OCI-LY3 (cell line): ENCODE results near the gene CLSTN2.

Source experiments
- H2AFZ ChIP-seq: fragments of 200-600, 300-600 bp; shearing (Covaris generic); 2 replicates; pipeline ENCODE4 v1.6.0; 2014; ENCODE audit warnings: antibody characterized with exemption, low read depth, low read length
- H3K27ac ChIP-seq: fragments of 200-600, 300-600 bp; sonication (generic); 2 replicates; pipeline ENCODE4 v1.5.1; 2014; ENCODE audit warnings: mild to moderate bottlenecking, low read length, moderate library complexity, mixed read lengths
- H3K27me3 ChIP-seq: fragments of 200-600, 300-600 bp; sonication (generic); 2 replicates; pipeline ENCODE4 v1.6.1; 2014; ENCODE audit warnings: low read depth, low read length, mixed read lengths
- H3K36me3 ChIP-seq: fragments of 200-600, 300-600 bp; sonication (generic); replicated peaks from 2 replicates; pipeline ENCODE3; 2014; ENCODE audit warnings: low read depth, low read length, mixed read lengths
- H3K4me1 ChIP-seq: fragments of 300-600, 200-600 bp; sonication (generic); 2 replicates; pipeline ENCODE4 v1.6.1; 2014; ENCODE audit warnings: low read length, mixed read lengths
- H3K4me2 ChIP-seq: fragments of 200-600, 300-600 bp; sonication (generic); 2 replicates; pipeline ENCODE4 v1.6.1; 2014; ENCODE audit warnings: low read length, mixed read lengths
- H3K4me3 ChIP-seq: fragments of 300-600, 200-600 bp; sonication (generic); 2 replicates; pipeline ENCODE4 v1.5.1; 2014; ENCODE audit warnings: antibody characterized with exemption, mild to moderate bottlenecking, low read length, moderate library complexity
- H3K79me2 ChIP-seq: fragments of 300-600, 200-600 bp; shearing (Covaris generic); 2 replicates; pipeline ENCODE4 v1.6.1; 2014; ENCODE audit warnings: mild to moderate bottlenecking, low read length, mixed read lengths
- H3K9ac ChIP-seq: fragments of 300-600, 200-600 bp; shearing (Covaris generic); 2 replicates; pipeline ENCODE4 v1.6.0; 2014; ENCODE audit warnings: mild to moderate bottlenecking, low read length, moderate library complexity
- H3K9me3 ChIP-seq: fragments of 200-600, 300-600 bp; shearing (Covaris generic); 2 replicates; pipeline ENCODE4 v1.6.1; 2014; ENCODE audit warnings: low read length, mixed read lengths; ENCODE audit not compliant: insufficient read depth
- H4K20me1 ChIP-seq: fragments of 200-600, 300-600 bp; sonication (generic); 2 replicates; pipeline ENCODE4 v1.6.1; 2016; ENCODE audit warnings: low read length, mixed read lengths; ENCODE audit not compliant: insufficient read depth
- EZH2phosphoT487 ChIP-seq: fragments of 200-600 bp; shearing (Covaris generic); IDR thresholded peaks from 2 replicates; pipeline ENCODE4 v1.6.1; 2018; ENCODE audit warnings: antibody characterized with exemption, mixed run types, low read depth
- TF ChIP-seq, protein P1 (sequence below): fragments of 200-600, 300-600 bp; sonication (generic); IDR thresholded peaks from 2 replicates; pipeline ENCODE4 v1.5.1; 2014; ENCODE audit warnings: antibody characterized with exemption, low read length, low read depth

Gene CLSTN2

DNA sequence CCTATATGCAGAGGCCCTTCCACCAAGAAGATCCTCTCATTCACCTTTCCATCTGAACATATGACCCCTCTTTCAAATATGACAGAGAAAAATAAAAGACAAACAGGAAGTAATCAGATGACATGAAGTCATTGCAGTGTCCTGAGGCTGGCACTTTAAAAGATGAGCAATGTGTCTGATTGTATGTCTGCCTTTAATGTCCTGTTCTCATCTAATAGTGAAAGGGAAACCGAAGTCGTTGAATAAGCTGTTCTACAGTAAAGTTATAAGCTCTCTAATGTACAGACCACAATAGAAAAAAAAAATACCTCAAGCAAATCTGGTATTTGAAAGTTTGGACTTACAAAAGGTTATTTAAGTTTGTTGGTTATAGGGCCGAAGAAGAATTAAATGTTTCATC lies 243.0 kb downstream of the CLSTN2 start:
- Histone ChIP-seq H2AFZ (no peak overlapping the region), H3K27me3 (no peaks in the 10 kb centered on the region), H3K4me3 (no peak overlapping the region), H3K4me1 (no peaks in the 10 kb centered on the region), H3K79me2 (no peaks in the 10 kb centered on the region), H3K27ac (no peak overlapping the region), H3K4me2 (no peak overlapping the region), H3K9me3 (no peaks in the 10 kb centered on the region), H4K20me1 (no peaks in the 10 kb centered on the region), H3K36me3 (no peaks in the 10 kb centered on the region), H3K9ac (no peak overlapping the region)
- TF ChIP-seq, protein P1, sequence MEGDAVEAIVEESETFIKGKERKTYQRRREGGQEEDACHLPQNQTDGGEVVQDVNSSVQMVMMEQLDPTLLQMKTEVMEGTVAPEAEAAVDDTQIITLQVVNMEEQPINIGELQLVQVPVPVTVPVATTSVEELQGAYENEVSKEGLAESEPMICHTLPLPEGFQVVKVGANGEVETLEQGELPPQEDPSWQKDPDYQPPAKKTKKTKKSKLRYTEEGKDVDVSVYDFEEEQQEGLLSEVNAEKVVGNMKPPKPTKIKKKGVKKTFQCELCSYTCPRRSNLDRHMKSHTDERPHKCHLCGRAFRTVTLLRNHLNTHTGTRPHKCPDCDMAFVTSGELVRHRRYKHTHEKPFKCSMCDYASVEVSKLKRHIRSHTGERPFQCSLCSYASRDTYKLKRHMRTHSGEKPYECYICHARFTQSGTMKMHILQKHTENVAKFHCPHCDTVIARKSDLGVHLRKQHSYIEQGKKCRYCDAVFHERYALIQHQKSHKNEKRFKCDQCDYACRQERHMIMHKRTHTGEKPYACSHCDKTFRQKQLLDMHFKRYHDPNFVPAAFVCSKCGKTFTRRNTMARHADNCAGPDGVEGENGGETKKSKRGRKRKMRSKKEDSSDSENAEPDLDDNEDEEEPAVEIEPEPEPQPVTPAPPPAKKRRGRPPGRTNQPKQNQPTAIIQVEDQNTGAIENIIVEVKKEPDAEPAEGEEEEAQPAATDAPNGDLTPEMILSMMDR = no peak
- TF ChIP-seq EZH2phosphoT487 = no peak

DNA sequence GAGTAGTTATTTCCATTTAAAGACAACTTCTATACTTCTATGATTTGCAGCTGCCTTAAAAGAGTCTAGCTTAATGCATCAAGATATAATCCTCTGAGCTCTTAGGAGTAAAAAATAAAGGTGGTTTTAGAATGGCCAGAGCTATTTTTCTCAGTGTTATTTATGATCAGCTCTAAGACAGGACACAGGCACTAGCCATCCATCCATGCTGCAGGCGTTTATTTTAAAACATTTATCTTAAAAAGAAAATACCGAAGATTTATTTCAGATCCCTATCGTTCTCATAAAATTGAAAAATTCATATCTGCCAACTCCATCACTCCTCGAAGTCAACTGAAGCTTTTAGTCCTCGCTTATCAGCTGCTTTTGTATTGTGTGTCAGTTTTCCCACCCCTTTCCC lies 243.5 kb downstream of the CLSTN2 start:
- no peaks in the 10 kb centered on the region for H3K27me3 ChIP-seq
- H3K4me1 ChIP-seq = no peaks in the 10 kb centered on the region
- H3K4me2 ChIP-seq = no peak overlapping the region
- no peak overlapping the region for H3K27ac ChIP-seq
- H3K4me3 ChIP-seq = no peak overlapping the region
- no peak overlapping the region for H2AFZ ChIP-seq
- TF ChIP-seq, protein P1 = no peak
- TF ChIP-seq EZH2phosphoT487 = no peak
- no peaks in the 10 kb centered on the region for H3K9me3 ChIP-seq
- no peaks in the 10 kb centered on the region for H3K36me3 ChIP-seq
- H4K20me1 ChIP-seq = no peaks in the 10 kb centered on the region
- H3K79me2 ChIP-seq = no peaks in the 10 kb centered on the region
- H3K9ac ChIP-seq = no peak overlapping the region

DNA sequence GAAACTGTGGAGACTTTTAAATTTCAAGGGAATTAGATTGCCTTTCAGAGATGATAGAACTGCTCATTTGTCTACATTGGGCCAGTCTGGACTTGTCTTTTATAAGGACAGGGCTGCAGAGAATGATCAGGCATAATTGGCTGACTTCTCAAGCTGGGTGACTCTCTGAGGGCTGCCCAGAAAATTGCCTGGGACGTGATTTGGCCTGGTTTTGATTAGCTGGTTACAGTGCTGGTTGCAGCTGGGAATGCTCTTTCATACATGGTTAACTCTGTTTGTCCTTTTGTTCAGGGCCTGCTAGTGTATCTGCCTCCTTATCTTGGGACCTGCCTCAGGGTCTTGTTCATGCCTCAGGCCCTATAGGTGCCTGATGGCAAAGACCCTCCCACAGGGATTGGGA lies 245.6 kb downstream of the CLSTN2 start:
- H2AFZ ChIP-seq = no peak overlapping the region
- no peak overlapping the region for H3K4me2 ChIP-seq
- no peak overlapping the region for H3K4me3 ChIP-seq
- no peak overlapping the region for H3K27ac ChIP-seq
- H3K36me3 ChIP-seq = no peaks in the 10 kb centered on the region
- H3K4me1 ChIP-seq = no peaks in the 10 kb centered on the region
- H3K79me2 ChIP-seq = no peaks in the 10 kb centered on the region
- no peaks in the 10 kb centered on the region for H3K27me3 ChIP-seq
- no peak overlapping the region for H3K9ac ChIP-seq
- H4K20me1 ChIP-seq = no peaks in the 10 kb centered on the region
- no peaks in the 10 kb centered on the region for H3K9me3 ChIP-seq
- TF ChIP-seq, protein P1 = no peak
- no peak for TF ChIP-seq EZH2phosphoT487

DNA sequence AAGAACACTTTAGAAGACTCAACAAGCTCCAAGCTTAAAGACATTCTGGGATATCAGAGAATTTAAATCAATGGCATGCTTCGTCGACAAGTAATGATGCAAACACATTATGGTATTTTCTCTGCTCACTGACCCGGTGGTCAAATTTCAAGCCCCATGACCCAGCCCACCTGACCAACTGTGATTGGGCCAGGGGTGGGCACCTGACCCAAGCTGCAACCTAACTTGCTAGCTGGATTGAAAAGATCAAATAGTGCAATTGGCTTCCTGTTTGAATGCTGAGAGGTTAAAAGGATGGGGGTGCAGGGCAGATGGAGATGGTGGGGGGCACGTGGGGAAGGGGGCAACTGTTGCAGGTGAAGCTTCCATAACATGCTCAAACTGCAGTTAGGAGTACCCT lies 250.4 kb downstream of the CLSTN2 start:
- Histone ChIP-seq H3K4me3 (no peak overlapping the region), H4K20me1 (no peaks in the 10 kb centered on the region), H3K4me2 (no peak overlapping the region), H3K4me1 (no peaks in the 10 kb centered on the region), H3K9me3 (no peaks in the 10 kb centered on the region), H3K36me3 (no peaks in the 10 kb centered on the region), H3K9ac (no peak overlapping the region), H3K27ac (no peak overlapping the region), H3K79me2 (no peaks in the 10 kb centered on the region), H3K27me3 (no peaks in the 10 kb centered on the region), H2AFZ (no peak overlapping the region)
- TF ChIP-seq EZH2phosphoT487 = no peak
- TF ChIP-seq, protein P1 = no peak
